ENCODE measurements around the gene NDUFS7. TPM values are rescaled to one million over a fixed set of nuclear protein-coding genes. Genes with fewer than 3 reads are reported as not detected.

NDUFS7 gene
- polyA plus RNA-seq, 3 donors = 119 to 232 (median 211) TPM

DNA sequence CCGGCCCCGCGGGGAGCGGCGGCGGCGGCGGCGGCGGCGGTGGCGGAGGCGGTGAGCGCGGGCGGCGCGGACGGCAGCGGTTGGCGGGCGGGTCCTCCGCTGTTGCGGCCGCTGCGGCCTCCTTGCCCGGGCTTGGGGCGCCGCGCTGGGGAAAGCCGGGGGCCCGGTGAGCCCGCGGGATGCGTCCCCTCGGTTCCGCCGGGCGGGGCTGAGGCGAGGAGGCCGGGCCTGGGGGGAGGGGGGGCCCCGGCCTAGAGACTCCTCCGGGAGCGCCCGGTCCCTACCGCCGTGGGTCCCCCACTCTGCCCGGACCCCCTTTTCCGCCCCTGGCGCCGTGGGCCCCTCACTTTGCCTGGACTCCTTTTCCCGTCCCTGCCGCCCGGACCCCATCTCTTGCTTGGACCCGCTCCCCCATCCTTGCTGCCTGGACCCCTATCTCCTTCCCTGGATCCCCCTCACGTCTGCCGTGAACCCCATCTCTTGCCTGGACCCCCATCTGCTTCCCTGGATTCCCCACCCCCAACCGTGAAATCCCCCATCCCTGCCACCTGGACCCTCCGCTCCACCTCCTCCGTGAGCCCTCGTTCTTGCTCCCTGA, 28.6 kb upstream of the NDUFS7 start:
- Mint-ChIP-seq H3K27me3 (ENCODE audit: low read depth in 3 of 3) (peaks cover 5 to 14% (median 10%) of the 10 kb centered on the region in 3 donors), H3K4me3 (peak overlapping the region; percentile 76 to 93), H3K4me1 (peaks cover 19% of the 10 kb centered on the region), H3K36me3 (peaks cover 32% of the 10 kb centered on the region in 2 donors), H3K27ac (peak overlapping the region in 2 of 7 donors; percentile 80 to 85), H3K9me3 (peaks cover 0 to 5% (median 0%) of the 10 kb centered on the region in 7 donors)
- intact Hi-C loops (cut with micrococcal nuclease) = loop anchor here in 1 of 2 donors (5.0 kb wide), 1 partner anchor 78 kb away; the partner anchor contains the start of gene FAM174C
- peak overlapping the region; percentile 98 for H3K4me2 ChIP-seq (replicated peaks; ENCODE audit: extremely low read depth, low read length, poor library complexity, severe bottlenecking)
- H3K79me2 ChIP-seq (ENCODE audit: insufficient read depth, low read length) = no peaks in the 10 kb centered on the region
- no peak overlapping the region for H3K27ac ChIP-seq (ENCODE audit: low read depth in 1 of 2, low read length in 2 of 2)
- H2AFZ ChIP-seq (ENCODE audit: insufficient read depth, low read depth, low read length, poor library complexity, severe bottlenecking) = peak overlapping the region; percentile 77
- WGBS (ENCODE audit: insufficient coverage) = under 1% methylated on average over 56 of the region's 61 CpGs
- H3K9me3 ChIP-seq (replicated peaks in 1 of 2; ENCODE audit: control insufficient read depth in 1 of 2, insufficient read depth in 1 of 2, low read length in 2 of 2) = no peaks in the 10 kb centered on the region
- DNase-seq = no peak
- peaks cover 14 to 20% of the 10 kb centered on the region in 2 donors for H3K4me1 ChIP-seq (ENCODE audit: control insufficient read depth in 1 of 2, insufficient read depth in 2 of 2, low read length in 2 of 2)
- peaks cover 11 to 30% of the 10 kb centered on the region in 2 donors for H3K36me3 ChIP-seq (replicated peaks in 1 of 2; ENCODE audit: control insufficient read depth in 1 of 2, insufficient read depth in 2 of 2, low read length in 2 of 2)
- H4K20me1 ChIP-seq (ENCODE audit: insufficient read depth, low read length) = no peaks in the 10 kb centered on the region
- no peak for TF ChIP-seq CTCF (IDR thresholded peaks at IDR 0.05)
- H3K27me3 ChIP-seq (ENCODE audit: control insufficient read depth in 2 of 2, insufficient read depth in 2 of 2, low read length in 2 of 2) = peaks cover 0 to 5% of the 10 kb centered on the region in 2 donors
- peak overlapping the region; percentile 59 for H3K9ac ChIP-seq (ENCODE audit: insufficient read depth, low read length, poor library complexity, severe bottlenecking)
- H3K4me3 ChIP-seq (replicated peaks in 1 of 3; ENCODE audit: low read depth in 2 of 3, low read length in 3 of 3) = peak overlapping the region; percentile 56 to 96 (median 66)

GRCh38 chr19:1355568-1356507, 27.9 kb upstream of the NDUFS7 start:
- peaks cover 16 to 38% of the 10 kb centered on the region in 2 donors for H3K36me3 ChIP-seq (replicated peaks in 1 of 2; ENCODE audit: control insufficient read depth in 1 of 2, insufficient read depth in 2 of 2, low read length in 2 of 2)
- DNase-seq = no peak
- H3K4me1 ChIP-seq (ENCODE audit: control insufficient read depth in 1 of 2, insufficient read depth in 2 of 2, low read length in 2 of 2) = peaks cover 14 to 24% of the 10 kb centered on the region in 2 donors
- peaks cover 5 to 14% (median 8%) of the 10 kb centered on the region in 3 donors for H3K27me3 Mint-ChIP-seq (ENCODE audit: low read depth in 3 of 3)
- H3K9me3 ChIP-seq (replicated peaks in 1 of 2; ENCODE audit: control insufficient read depth in 1 of 2, insufficient read depth in 1 of 2, low read length in 2 of 2) = no peaks in the 10 kb centered on the region
- no peak overlapping the region for H3K27ac ChIP-seq (ENCODE audit: low read depth in 1 of 2, low read length in 2 of 2)
- H3K9ac ChIP-seq (ENCODE audit: insufficient read depth, low read length, poor library complexity, severe bottlenecking) = peak overlapping the region; percentile 59
- peak overlapping the region; percentile 77 for H2AFZ ChIP-seq (ENCODE audit: insufficient read depth, low read depth, low read length, poor library complexity, severe bottlenecking)
- peak overlapping the region; percentile 56 to 96 (median 66) for H3K4me3 ChIP-seq (replicated peaks in 1 of 3; ENCODE audit: low read depth in 2 of 3, low read length in 3 of 3)
- WGBS (ENCODE audit: insufficient coverage) = 52% methylated on average over 24 of the region's 32 CpGs
- peaks cover 0 to 5% (median 0%) of the 10 kb centered on the region in 7 donors for H3K9me3 Mint-ChIP-seq
- no peaks in the 10 kb centered on the region for H4K20me1 ChIP-seq (ENCODE audit: insufficient read depth, low read length)
- peaks cover 36 to 37% of the 10 kb centered on the region in 2 donors for H3K36me3 Mint-ChIP-seq
- peak overlapping the region in 3 of 7 donors; percentile 72 to 85 (median 80) for H3K27ac Mint-ChIP-seq
- H3K4me2 ChIP-seq (replicated peaks; ENCODE audit: extremely low read depth, low read length, poor library complexity, severe bottlenecking) = peak overlapping the region; percentile 98
- H3K4me3 Mint-ChIP-seq = peak overlapping the region; percentile 76 to 93
- intact Hi-C loops (cut with micrococcal nuclease) = loop anchor here in 1 of 2 donors (5.0 kb wide), 1 partner anchor 79 kb away; the partner anchor contains the start of gene FAM174C
- no peaks in the 10 kb centered on the region for H3K79me2 ChIP-seq (ENCODE audit: insufficient read depth, low read length)
- peaks cover 20% of the 10 kb centered on the region for H3K4me1 Mint-ChIP-seq
- H3K27me3 ChIP-seq (ENCODE audit: control insufficient read depth in 2 of 2, insufficient read depth in 2 of 2, low read length in 2 of 2) = peaks cover 0 to 5% of the 10 kb centered on the region in 2 donors
- no peak for TF ChIP-seq CTCF (IDR thresholded peaks at IDR 0.05)

Measured in CD14-positive monocyte (primary cell).